ENCODE measurements around the gene TRAF7. TPM values are rescaled to one million over a fixed set of nuclear protein-coding genes. Genes with fewer than 3 reads are reported as not detected.

TRAF7 gene
- total RNA-seq, 4 donors from 2014 or later = 36.3 to 70.1 (median 56.3) TPM

DNA sequence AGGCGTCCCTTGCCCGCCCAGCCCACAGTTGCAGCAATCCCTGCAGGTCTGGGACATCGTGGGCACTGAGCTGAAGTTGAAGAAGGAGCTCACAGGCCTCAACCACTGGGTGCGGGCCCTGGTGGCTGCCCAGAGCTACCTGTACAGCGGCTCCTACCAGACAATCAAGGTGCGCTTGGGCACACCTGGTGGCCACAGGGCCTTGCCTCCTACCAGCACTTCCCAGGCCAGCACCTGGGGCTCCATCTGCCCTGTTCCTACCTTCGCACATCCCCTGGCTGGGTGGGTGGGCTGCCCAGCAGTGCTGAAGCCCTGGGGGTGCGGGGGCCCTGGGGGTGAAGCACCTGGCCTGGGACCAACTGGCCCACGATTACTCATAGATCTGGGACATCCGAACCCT, 19.9 kb downstream of the TRAF7 start:
- no peak overlapping the region for H3K4me3 ChIP-seq
- no peak for TF ChIP-seq POLR2A (IDR thresholded peaks at IDR 0.05)
- ATAC-seq = no peak
- H3K27ac ChIP-seq = no peak overlapping the region
- H3K27me3 ChIP-seq = peaks cover 12% of the 10 kb centered on the region
- peaks cover 0 to 79% of the 10 kb centered on the region in 2 donors for H3K36me3 ChIP-seq
- no CpG with 5 or more reads among the region's 10 CpGs for WGBS, 2 donors (ENCODE audit: low coverage in 1 of 2)
- no peaks in the 10 kb centered on the region for H3K9me3 ChIP-seq
- H3K4me1 ChIP-seq = peaks cover 0 to 6% (median 0%) of the 10 kb centered on the region in 3 donors

- Histone ChIP-seq H3K27ac (no peak overlapping the region), H3K9me3 (no peaks in the 10 kb centered on the region), H3K4me3 (no peak overlapping the region), H3K4me1 (peaks cover 0 to 6% (median 0%) of the 10 kb centered on the region in 3 donors), H3K27me3 (peaks cover 12% of the 10 kb centered on the region), H3K36me3 (peaks cover 0 to 73% of the 10 kb centered on the region in 2 donors)
- no CpG with 5 or more reads among the region's 23 CpGs for WGBS, 2 donors (ENCODE audit: low coverage in 1 of 2)
- no peak for ATAC-seq
- TF ChIP-seq EP300 (IDR thresholded peaks at IDR 0.05) (no peak), POLR2A (IDR thresholded peaks at IDR 0.05) (no peak), POLR2AphosphoS5 (IDR thresholded peaks at IDR 0.05) (no peak)
- TF ChIP-seq, protein P1, sequence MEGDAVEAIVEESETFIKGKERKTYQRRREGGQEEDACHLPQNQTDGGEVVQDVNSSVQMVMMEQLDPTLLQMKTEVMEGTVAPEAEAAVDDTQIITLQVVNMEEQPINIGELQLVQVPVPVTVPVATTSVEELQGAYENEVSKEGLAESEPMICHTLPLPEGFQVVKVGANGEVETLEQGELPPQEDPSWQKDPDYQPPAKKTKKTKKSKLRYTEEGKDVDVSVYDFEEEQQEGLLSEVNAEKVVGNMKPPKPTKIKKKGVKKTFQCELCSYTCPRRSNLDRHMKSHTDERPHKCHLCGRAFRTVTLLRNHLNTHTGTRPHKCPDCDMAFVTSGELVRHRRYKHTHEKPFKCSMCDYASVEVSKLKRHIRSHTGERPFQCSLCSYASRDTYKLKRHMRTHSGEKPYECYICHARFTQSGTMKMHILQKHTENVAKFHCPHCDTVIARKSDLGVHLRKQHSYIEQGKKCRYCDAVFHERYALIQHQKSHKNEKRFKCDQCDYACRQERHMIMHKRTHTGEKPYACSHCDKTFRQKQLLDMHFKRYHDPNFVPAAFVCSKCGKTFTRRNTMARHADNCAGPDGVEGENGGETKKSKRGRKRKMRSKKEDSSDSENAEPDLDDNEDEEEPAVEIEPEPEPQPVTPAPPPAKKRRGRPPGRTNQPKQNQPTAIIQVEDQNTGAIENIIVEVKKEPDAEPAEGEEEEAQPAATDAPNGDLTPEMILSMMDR (IDR thresholded peaks at IDR 0.05) = no peak
Observed at GRCh38 chr16:2176047-2176446, 20.5 kb downstream of the TRAF7 start.

DNA sequence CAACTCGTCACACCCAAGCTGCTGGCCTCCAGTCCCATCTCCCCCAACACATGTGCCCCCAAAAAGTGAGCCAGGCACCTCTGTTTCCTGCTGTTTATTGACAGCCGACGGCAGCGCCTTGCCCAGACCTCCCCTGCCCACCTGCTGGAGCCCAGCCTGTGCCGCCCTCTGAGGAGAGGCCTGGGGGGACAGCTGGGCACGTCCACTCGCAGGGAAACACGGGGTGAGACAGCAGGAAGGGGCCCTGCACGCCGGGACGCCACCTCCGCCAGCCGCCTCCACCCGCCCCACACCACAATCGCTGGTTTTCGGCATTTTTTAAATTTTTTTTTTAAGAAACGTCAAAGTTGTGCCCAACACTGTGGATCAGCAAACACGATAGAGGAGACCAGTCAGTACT, 21.5 kb downstream of the TRAF7 start:
- Histone ChIP-seq H3K27ac (no peak overlapping the region), H3K9me3 (no peaks in the 10 kb centered on the region), H3K4me3 (no peak overlapping the region), H3K4me1 (peaks cover 0 to 6% (median 0%) of the 10 kb centered on the region in 3 donors), H3K36me3 (peaks cover 0 to 63% of the 10 kb centered on the region in 2 donors), H3K27me3 (peaks cover 12% of the 10 kb centered on the region)
- no peak for ATAC-seq
- TF ChIP-seq POLR2AphosphoS5 (IDR thresholded peaks at IDR 0.05) (no peak), POLR2A (IDR thresholded peaks at IDR 0.05) (no peak), EP300 (IDR thresholded peaks at IDR 0.05) (no peak)
- TF ChIP-seq, protein P1 (IDR thresholded peaks at IDR 0.05) = no peak
- 100% methylated on average over 1 of the region's 18 CpGs; no CpG with 5 or more reads in 1 of the 2 donors for WGBS, 2 donors (ENCODE audit: low coverage in 1 of 2)

DNA sequence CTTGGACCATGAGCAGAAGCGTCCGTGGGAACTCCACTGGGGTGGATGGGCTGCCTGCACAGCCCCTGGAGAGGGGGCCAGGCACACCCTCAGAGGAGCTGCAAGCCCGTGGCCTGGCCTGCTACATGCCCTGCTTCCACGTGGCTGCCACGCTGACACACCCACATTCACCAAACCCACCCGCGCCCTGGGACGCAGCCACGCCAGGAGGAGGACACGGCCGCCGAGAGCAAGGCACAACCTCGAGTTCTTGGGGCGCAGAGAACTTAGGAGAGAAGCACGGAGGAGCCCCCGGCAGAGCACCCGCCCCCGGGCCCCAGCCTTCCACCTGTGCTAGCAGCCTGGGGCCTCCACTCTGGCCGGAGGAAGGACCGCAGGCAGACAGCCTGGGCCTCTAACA, 22.0 kb downstream of the TRAF7 start:
- H3K4me1 ChIP-seq = peaks cover 0 to 6% (median 0%) of the 10 kb centered on the region in 3 donors
- no peak for ATAC-seq
- H3K27me3 ChIP-seq = peaks cover 12% of the 10 kb centered on the region
- peaks cover 0 to 58% of the 10 kb centered on the region in 2 donors for H3K36me3 ChIP-seq
- no peak overlapping the region for H3K4me3 ChIP-seq
- TF ChIP-seq POLR2A (IDR thresholded peaks at IDR 0.05) (no peak), EP300 (IDR thresholded peaks at IDR 0.05) (no peak), POLR2AphosphoS5 (IDR thresholded peaks at IDR 0.05) (no peak)
- TF ChIP-seq, protein P1 (IDR thresholded peaks at IDR 0.05) = no peak
- WGBS, 2 donors (ENCODE audit: low coverage in 1 of 2) = 92 to 100% methylated on average over 1 to 7 of the region's 20 CpGs
- H3K27ac ChIP-seq = no peak overlapping the region
- H3K9me3 ChIP-seq = no peaks in the 10 kb centered on the region

DNA sequence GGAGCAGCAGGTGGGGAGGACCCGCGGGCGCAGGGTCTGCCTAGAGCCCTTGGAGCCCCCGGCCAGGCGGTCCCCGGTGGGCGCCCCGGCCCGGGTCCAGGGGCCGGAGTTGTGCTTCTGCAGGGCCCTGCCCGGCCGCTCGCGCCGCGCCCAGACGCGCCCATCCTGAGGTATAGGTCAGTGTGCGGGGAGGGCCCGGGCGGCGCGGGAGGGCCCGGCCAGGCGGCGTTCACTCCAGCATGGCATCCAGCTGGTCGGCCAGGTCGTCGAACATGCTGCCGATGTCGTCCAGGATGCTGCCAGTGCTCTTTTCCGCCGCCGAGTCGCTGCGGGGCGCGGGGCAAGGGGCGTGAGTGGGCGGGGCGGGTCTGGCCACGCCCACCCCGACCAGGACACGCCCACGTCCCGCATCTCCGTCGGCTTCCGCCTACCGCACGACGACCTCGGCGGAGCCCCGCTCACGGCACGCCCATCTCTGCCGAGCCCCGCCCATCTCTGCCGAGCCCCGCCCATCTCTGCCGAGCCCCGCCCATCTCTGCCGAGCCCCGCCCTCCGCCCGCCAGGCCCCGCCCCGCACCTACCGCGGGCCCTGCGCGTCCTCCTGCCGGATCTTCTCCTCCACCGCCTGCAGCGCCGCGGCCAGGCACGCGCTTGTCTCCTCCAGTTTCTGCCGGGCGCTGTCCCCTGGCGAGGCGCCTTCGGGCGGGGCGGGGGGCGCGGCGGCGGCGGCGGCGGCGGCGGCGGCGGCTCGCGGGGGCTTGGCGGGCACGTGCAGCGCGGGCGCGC, 22.9 kb downstream of the TRAF7 start:
- Histone ChIP-seq H3K27me3 (peaks cover 12% of the 10 kb centered on the region), H3K9me3 (no peaks in the 10 kb centered on the region), H3K4me3 (no peak overlapping the region), H3K36me3 (peaks cover 0 to 49% of the 10 kb centered on the region in 2 donors), H3K27ac (no peak overlapping the region), H3K4me1 (peaks cover 0 to 6% (median 0%) of the 10 kb centered on the region in 3 donors)
- peak; percentile 39 for ATAC-seq
- 73% methylated on average over 3 of the region's 106 CpGs; no CpG with 5 or more reads in 1 of the 2 donors for WGBS, 2 donors (ENCODE audit: low coverage in 1 of 2)
- TF ChIP-seq, protein P1 (IDR thresholded peaks at IDR 0.05) = no peak
- TF ChIP-seq POLR2A (IDR thresholded peaks at IDR 0.05) = peak in 1 of 2 donors; percentile 9
